Colonic mucosa (tissue), 4 donors: ENCODE results near the gene ATP9B. TPM values are rescaled to one million over a fixed set of nuclear protein-coding genes. Genes with fewer than 3 reads are reported as not detected.

Experiments used
- DNase-seq: peaks from one replicate; pipeline ENCODE4 v3.0.0-alpha.2; 2020
- H3K27ac ChIP-seq: fragments of 200-600 bp; one replicate; pipeline ENCODE4 v1.8.0; 2021
- H3K27me3 ChIP-seq: fragments of 200-600 bp; one replicate; pipeline ENCODE4 v1.8.0; 2021
- H3K36me3 ChIP-seq: fragments of 200-600 bp; one replicate; pipeline ENCODE4 v1.8.0; 2021
- H3K4me1 ChIP-seq: fragments of 200-600 bp; one replicate; pipeline ENCODE4 v1.8.0; 2021; ENCODE audit warnings: mild to moderate bottlenecking
- H3K4me3 ChIP-seq: fragments of 200-600 bp; one replicate; pipeline ENCODE4 v1.8.0; 2021
- H3K9ac ChIP-seq, 2 donors: one replicate each; pipeline ENCODE4 v1.7.0; 2013; ENCODE audit warnings: control low read depth in 2 of 2, low read depth in 2 of 2, low read length in 2 of 2
- H3K9me3 ChIP-seq: fragments of 200-600 bp; one replicate; pipeline ENCODE4 v1.8.0; 2021
- intact Hi-C: fragments of 100-400 bp; cut with DNase I; formaldehyde crosslinking; loops from one replicate; pipeline ENCODE4 v1.14.1; 2022
- total RNA-seq, 2 donors: library from RNA; stranded (reverse); fragmentation: NEBNext Ultra II Directional in 1 of 2; extraction: Animal tissue kit (Norgen Biotek cat#: 25700) in 1 of 2; gene quantifications; one replicate each; pipeline ENCODE4 v1.2.1, GENCODE V29; 2021
- TF ChIP-seq, protein P1 (sequence below): fragments of 200-600 bp; IDR thresholded peaks from one replicate; pipeline ENCODE4 v1.8.0; 2022; ENCODE audit warnings: antibody characterized with exemption, mild to moderate bottlenecking
- donor health status: healthy.
- donor health status: DM: no; HTN: no; CAD: no.
- donor health status: DM: no; HTN: no; CAD: no.

The ATP9B gene
- total RNA-seq, 2 donors from 2014 or later: 20.4 to 30.3 TPM

DNA sequence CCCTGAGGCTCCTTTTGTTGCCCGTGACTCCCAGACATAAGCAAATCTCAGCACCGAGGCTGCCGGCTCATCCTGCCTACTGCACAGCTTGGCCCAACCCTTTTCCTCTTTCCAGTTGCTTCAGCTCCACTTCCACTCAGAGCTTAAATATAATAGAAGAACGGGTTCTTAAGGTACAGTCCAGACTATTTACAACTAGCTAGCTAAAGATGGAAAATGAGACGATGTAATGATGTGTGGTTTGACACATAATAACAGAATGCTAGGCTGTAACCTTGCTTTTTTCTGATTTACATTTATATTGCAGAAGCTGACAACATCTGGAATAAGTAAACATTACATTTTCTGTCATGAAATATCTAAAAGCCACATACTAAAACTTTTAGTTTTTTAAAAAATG, 26.9 kb upstream of the ATP9B start:
- H3K9ac ChIP-seq: no peak overlapping the region
- TF ChIP-seq, protein P1, sequence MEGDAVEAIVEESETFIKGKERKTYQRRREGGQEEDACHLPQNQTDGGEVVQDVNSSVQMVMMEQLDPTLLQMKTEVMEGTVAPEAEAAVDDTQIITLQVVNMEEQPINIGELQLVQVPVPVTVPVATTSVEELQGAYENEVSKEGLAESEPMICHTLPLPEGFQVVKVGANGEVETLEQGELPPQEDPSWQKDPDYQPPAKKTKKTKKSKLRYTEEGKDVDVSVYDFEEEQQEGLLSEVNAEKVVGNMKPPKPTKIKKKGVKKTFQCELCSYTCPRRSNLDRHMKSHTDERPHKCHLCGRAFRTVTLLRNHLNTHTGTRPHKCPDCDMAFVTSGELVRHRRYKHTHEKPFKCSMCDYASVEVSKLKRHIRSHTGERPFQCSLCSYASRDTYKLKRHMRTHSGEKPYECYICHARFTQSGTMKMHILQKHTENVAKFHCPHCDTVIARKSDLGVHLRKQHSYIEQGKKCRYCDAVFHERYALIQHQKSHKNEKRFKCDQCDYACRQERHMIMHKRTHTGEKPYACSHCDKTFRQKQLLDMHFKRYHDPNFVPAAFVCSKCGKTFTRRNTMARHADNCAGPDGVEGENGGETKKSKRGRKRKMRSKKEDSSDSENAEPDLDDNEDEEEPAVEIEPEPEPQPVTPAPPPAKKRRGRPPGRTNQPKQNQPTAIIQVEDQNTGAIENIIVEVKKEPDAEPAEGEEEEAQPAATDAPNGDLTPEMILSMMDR: no peak
- no peak overlapping the region for H3K27ac ChIP-seq
- DNase-seq: no peak
- H3K27me3 ChIP-seq: no peaks in the 10 kb centered on the region
- intact Hi-C loops: no loop called here
- no peak overlapping the region for H3K4me3 ChIP-seq
- H3K4me1 ChIP-seq: no peaks in the 10 kb centered on the region
- no peaks in the 10 kb centered on the region for H3K36me3 ChIP-seq
- no peaks in the 10 kb centered on the region for H3K9me3 ChIP-seq

GRCh38 chr18:79043288-79043687, 25.9 kb upstream of the ATP9B start:
- intact Hi-C loops: no loop called here

GRCh38 chr18:79046522-79046921, 22.7 kb upstream of the ATP9B start:
- H3K27ac ChIP-seq: no peak overlapping the region
- H3K36me3 ChIP-seq: no peaks in the 10 kb centered on the region
- TF ChIP-seq, protein P1: no peak
- no peak for DNase-seq
- intact Hi-C loops: no loop called here
- no peaks in the 10 kb centered on the region for H3K9me3 ChIP-seq
- no peak overlapping the region for H3K9ac ChIP-seq
- no peak overlapping the region for H3K4me3 ChIP-seq
- H3K4me1 ChIP-seq: no peaks in the 10 kb centered on the region
- no peaks in the 10 kb centered on the region for H3K27me3 ChIP-seq

More at GRCh38 chr18:79043288-79043687, 25.9 kb upstream of the ATP9B start:
- Histone ChIP-seq H3K4me3 (no peak overlapping the region), H3K9ac (no peak overlapping the region), H3K27ac (no peak overlapping the region), H3K27me3 (no peaks in the 10 kb centered on the region), H3K36me3 (no peaks in the 10 kb centered on the region), H3K4me1 (no peaks in the 10 kb centered on the region), H3K9me3 (no peaks in the 10 kb centered on the region)
- no peak for DNase-seq
- TF ChIP-seq, protein P1: no peak

GRCh38 chr18:79047556-79048244, 21.5 kb upstream of the ATP9B start:
- TF ChIP-seq, protein P1: no peak
- intact Hi-C loops: no loop called here
- no peaks in the 10 kb centered on the region for H3K4me1 ChIP-seq
- no peak for DNase-seq
- H3K9me3 ChIP-seq: no peaks in the 10 kb centered on the region
- no peaks in the 10 kb centered on the region for H3K27me3 ChIP-seq
- H3K27ac ChIP-seq: no peak overlapping the region
- no peaks in the 10 kb centered on the region for H3K36me3 ChIP-seq
- H3K4me3 ChIP-seq: no peak overlapping the region
- H3K9ac ChIP-seq: no peak overlapping the region

GRCh38 chr18:79048245-79048632, 21.0 kb upstream of the ATP9B start:
- H3K27ac ChIP-seq: no peak overlapping the region
- DNase-seq: no peak
- H3K27me3 ChIP-seq: no peaks in the 10 kb centered on the region
- H3K4me3 ChIP-seq: no peak overlapping the region
- no peaks in the 10 kb centered on the region for H3K9me3 ChIP-seq
- no peaks in the 10 kb centered on the region for H3K4me1 ChIP-seq
- no peak overlapping the region for H3K9ac ChIP-seq
- no peaks in the 10 kb centered on the region for H3K36me3 ChIP-seq
- intact Hi-C loops: no loop called here
- TF ChIP-seq, protein P1: no peak
